Effector CD8-positive, alpha-beta T cell (primary cell): ENCODE measurements around the gene CERS1.

ENCODE experiments used
- DNase-seq: peaks from one replicate; lab custom pipeline; 2025; lab: John Stamatoyannopoulos, UW

The CERS1 gene

GRCh38 chr19:18870531-18871172 lies 25.3 kb downstream of the CERS1 start:
- no peak for DNase-seq

- no peak for DNase-seq
These were observed 26.0 kb downstream of the CERS1 start for GRCh38 chr19:18869781-18870530.

GRCh38 chr19:18869023-18869618 lies 26.8 kb downstream of the CERS1 start:
- no peak for DNase-seq

- no peak for DNase-seq
These were observed 27.5 kb downstream of the CERS1 start for GRCh38 chr19:18868380-18869022.

- DNase-seq: no peak
These were observed 28.2 kb downstream of the CERS1 start for GRCh38 chr19:18867751-18868150.

GRCh38 chr19:18867199-18867598 lies 28.8 kb downstream of the CERS1 start:
- DNase-seq: no peak

- DNase-seq: no peak
These were observed 29.2 kb downstream of the CERS1 start for GRCh38 chr19:18866800-18867123.

GRCh38 chr19:18865973-18866799 lies 29.8 kb downstream of the CERS1 start:
- DNase-seq: peak; percentile 46

- no peak for DNase-seq
These were observed 30.6 kb downstream of the CERS1 start for GRCh38 chr19:18865106-18865972.

- no peak for DNase-seq
These were observed 32.1 kb downstream of the CERS1 start for GRCh38 chr19:18863843-18864362.

- no peak for DNase-seq
These were observed 32.7 kb downstream of the CERS1 start for GRCh38 chr19:18862976-18863842.

- DNase-seq: no peak
These were observed 34.0 kb downstream of the CERS1 start for GRCh38 chr19:18861917-18862316.

- DNase-seq: no peak
These were observed 34.7 kb downstream of the CERS1 start for GRCh38 chr19:18861235-18861634.

GRCh38 chr19:18860725-18861124 lies 35.2 kb downstream of the CERS1 start:
- DNase-seq: no peak

- no peak for DNase-seq
These were observed 35.7 kb downstream of the CERS1 start for GRCh38 chr19:18860302-18860700.

GRCh38 chr19:18859676-18860301 lies 36.2 kb downstream of the CERS1 start:
- no peak for DNase-seq

GRCh38 chr19:18858906-18859646 lies 36.9 kb downstream of the CERS1 start:
- no peak for DNase-seq

GRCh38 chr19:18857223-18857622 lies 38.7 kb downstream of the CERS1 start:
- no peak for DNase-seq
